Endodermal cell (in vitro differentiated cells): ENCODE results near the gene SYT8. TPM values are rescaled to one million over a fixed set of nuclear protein-coding genes. Genes with fewer than 3 reads are reported as not detected.

ENCODE experiments used
- DNase-seq: peaks from one replicate; pipeline ENCODE4 v3.0.0-alpha.2; 2017
- H3K27ac ChIP-seq: 2 replicates; pipeline ENCODE4 v1.5.1; 2013; ENCODE audit warnings: mild to moderate bottlenecking, low read depth, low read length, moderate library complexity
- H3K27me3 ChIP-seq: 2 replicates; pipeline ENCODE4 v1.6.1; 2013; ENCODE audit warnings: mild to moderate bottlenecking, low read length, moderate library complexity; ENCODE audit not compliant: insufficient read depth, control insufficient read depth, poor library complexity, severe bottlenecking
- H3K36me3 ChIP-seq: 2 replicates; pipeline ENCODE4 v1.7.0; 2013; ENCODE audit warnings: mild to moderate bottlenecking, low read length, moderate library complexity; ENCODE audit not compliant: control insufficient read depth, insufficient read depth
- H3K4me1 ChIP-seq: one replicate; pipeline ENCODE4 v1.7.0; 2013; ENCODE audit warnings: low read length; ENCODE audit not compliant: control insufficient read depth, insufficient read depth
- H3K4me3 ChIP-seq: 2 replicates; pipeline ENCODE4 v1.5.1; 2013; ENCODE audit warnings: mild to moderate bottlenecking, low read length, moderate library complexity
- H3K9ac ChIP-seq: 2 replicates; pipeline ENCODE4 v1.6.1; 2013; ENCODE audit warnings: mild to moderate bottlenecking, low read length, moderate library complexity; ENCODE audit not compliant: poor library complexity, severe bottlenecking; ENCODE audit errors: extremely low read depth
- H3K9me3 ChIP-seq: 2 replicates; pipeline ENCODE4 v1.6.1; 2013; ENCODE audit warnings: mild to moderate bottlenecking, low read length, moderate library complexity; ENCODE audit not compliant: control insufficient read depth
- H3K27ac Mint-ChIP-seq: 2 replicates; pipeline ENCODE4 v1.8.0; 2020; ENCODE audit warnings: mixed read lengths
- H3K27me3 Mint-ChIP-seq: 2 replicates; pipeline ENCODE4 v1.8.0; 2021; ENCODE audit warnings: mild to moderate bottlenecking, mixed read lengths; ENCODE audit not compliant: insufficient read depth
- H3K36me3 Mint-ChIP-seq: 2 replicates; pipeline ENCODE4 v1.8.0; 2020; ENCODE audit warnings: low read depth, mixed read lengths
- H3K4me1 Mint-ChIP-seq: 2 replicates; pipeline ENCODE4 v1.8.0; 2020; ENCODE audit warnings: mixed read lengths
- H3K4me3 Mint-ChIP-seq: 2 replicates; pipeline ENCODE4 v1.8.0; 2020; ENCODE audit warnings: mild to moderate bottlenecking, moderate library complexity, mixed read lengths
- H3K9me3 Mint-ChIP-seq: 2 replicates; pipeline ENCODE4 v1.8.0; 2020; ENCODE audit warnings: mild to moderate bottlenecking, mixed read lengths
- WGBS, 2 experiments: methylation state at CpG; one replicate each; pipeline versions ENCODE4 v1.1.5 to v1.1.7; 2013; ENCODE audit warnings: missing lambda C conversion rate in 2 of 2, mixed read lengths in 1 of 2; ENCODE audit not compliant: insufficient coverage in 1 of 2, insufficient read length in 1 of 2; 5-methylcytosine and 5-hydroxymethylcytosine counted together
- total RNA-seq, 2 donors: library from RNA; stranded (reverse); fragmentation: NEBNext Ultra II Directional in 1 of 2; extraction: Animal tissue kit (Norgen Biotek cat#: 25700) in 1 of 2; gene quantifications; 2 replicates in 1 of 2; 3 replicates in 1 of 2; pipeline ENCODE4 v1.2.1, GENCODE V29; 2021
- TF ChIP-seq, protein P1 (sequence below): fragments of 200-600 bp; sonication (generic); conservative IDR thresholded peaks from 2 replicates; pipeline ENCODE4 v1.5.0; 2021; ENCODE audit warnings: antibody characterized with exemption, mild to moderate bottlenecking

SYT8 gene
- total RNA-seq, 2 donors from 2014 or later = not detected

DNA sequence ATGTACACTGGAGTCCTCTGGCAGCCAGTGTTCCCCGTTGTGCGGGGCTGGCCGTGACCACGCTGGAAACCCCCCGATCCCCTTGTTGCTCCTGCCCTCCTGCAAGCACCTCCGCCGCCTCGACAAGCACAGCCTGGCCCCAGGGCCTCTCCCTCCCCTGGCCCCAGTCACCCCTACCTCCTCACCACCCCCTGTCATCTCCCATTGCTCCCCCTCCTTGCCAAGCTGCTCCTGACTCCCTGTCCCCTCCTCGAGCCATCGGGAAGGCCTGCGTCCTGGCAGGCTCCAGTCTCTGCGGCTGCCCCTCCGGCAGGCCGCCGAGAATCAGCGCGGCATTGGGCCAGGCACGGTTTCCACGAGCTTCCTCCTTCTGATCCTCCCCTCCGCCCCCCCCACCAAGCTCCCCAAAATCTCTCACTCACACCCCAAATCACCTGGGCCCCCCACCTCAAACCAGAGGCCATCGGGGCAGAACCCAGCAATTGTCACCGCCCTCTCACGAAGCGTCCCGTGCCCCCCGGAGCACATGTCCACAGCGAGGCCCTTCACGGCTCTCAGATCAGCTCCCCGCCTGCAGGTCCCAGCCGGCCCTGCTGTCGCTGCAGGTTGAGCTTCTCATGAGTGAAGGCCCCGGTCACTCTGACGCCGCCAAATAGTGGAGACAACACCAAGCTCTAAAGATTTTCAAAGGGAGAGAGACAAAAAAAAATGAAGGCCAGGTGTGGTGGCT, 12.4 kb downstream of the SYT8 start:
- 89 to 92% methylated on average over 27 to 34 of the region's 34 CpGs for WGBS, 2 experiments
- no peak overlapping the region for H3K4me3 Mint-ChIP-seq
- Histone ChIP-seq H3K9me3 (no peaks in the 10 kb centered on the region), H3K9ac (no peak overlapping the region), H3K36me3 (no peaks in the 10 kb centered on the region), H3K4me1 (no peaks in the 10 kb centered on the region), H3K27me3 (no peaks in the 10 kb centered on the region), H3K27ac (no peak overlapping the region), H3K4me3 (no peak overlapping the region)
- H3K36me3 Mint-ChIP-seq = no peaks in the 10 kb centered on the region
- no peak for DNase-seq
- H3K27me3 Mint-ChIP-seq = peaks cover 2% of the 10 kb centered on the region
- H3K27ac Mint-ChIP-seq = peak overlapping the region; percentile 68
- no peaks in the 10 kb centered on the region for H3K4me1 Mint-ChIP-seq
- no peaks in the 10 kb centered on the region for H3K9me3 Mint-ChIP-seq
- TF ChIP-seq, protein P1, sequence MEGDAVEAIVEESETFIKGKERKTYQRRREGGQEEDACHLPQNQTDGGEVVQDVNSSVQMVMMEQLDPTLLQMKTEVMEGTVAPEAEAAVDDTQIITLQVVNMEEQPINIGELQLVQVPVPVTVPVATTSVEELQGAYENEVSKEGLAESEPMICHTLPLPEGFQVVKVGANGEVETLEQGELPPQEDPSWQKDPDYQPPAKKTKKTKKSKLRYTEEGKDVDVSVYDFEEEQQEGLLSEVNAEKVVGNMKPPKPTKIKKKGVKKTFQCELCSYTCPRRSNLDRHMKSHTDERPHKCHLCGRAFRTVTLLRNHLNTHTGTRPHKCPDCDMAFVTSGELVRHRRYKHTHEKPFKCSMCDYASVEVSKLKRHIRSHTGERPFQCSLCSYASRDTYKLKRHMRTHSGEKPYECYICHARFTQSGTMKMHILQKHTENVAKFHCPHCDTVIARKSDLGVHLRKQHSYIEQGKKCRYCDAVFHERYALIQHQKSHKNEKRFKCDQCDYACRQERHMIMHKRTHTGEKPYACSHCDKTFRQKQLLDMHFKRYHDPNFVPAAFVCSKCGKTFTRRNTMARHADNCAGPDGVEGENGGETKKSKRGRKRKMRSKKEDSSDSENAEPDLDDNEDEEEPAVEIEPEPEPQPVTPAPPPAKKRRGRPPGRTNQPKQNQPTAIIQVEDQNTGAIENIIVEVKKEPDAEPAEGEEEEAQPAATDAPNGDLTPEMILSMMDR = no peak

DNA sequence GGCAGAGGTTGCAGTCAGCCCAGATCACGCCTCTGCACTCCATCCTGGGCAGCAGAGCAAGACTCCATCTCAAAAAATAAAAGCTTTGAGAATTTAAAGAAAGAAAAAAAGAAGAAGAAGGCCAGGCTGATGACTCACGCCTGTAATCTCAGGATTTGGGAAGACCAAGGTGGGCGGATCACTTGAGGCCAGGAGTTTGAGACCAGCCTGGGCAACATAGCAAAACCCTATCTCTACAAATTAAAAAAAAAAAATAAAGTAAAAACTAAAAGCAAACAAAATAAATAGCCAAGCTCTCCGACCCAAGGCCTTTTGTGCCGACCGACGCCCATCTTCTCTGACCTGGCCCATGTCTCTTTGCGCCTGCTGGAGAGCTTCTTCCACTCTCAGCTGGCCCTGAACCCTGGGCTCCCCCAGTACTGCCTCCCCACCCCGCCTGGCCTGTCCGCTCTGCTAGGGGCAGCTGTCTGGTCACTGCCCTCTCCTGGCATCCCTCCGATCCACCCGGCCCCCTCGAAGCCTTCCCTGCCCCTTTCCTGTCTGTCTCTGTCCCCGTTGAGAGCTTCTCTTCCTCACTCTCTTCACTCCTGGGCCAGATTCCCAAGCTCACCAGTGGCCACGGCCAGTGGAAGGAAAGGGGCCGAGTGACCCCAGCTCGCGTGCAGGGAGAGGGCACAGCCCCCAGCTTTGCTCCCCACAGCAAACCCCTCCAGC, 13.3 kb downstream of the SYT8 start:
- TF ChIP-seq, protein P1 = no peak
- Mint-ChIP-seq H3K4me3 (no peak overlapping the region), H3K27me3 (peaks cover 2% of the 10 kb centered on the region), H3K36me3 (no peaks in the 10 kb centered on the region), H3K4me1 (no peaks in the 10 kb centered on the region), H3K9me3 (no peaks in the 10 kb centered on the region), H3K27ac (no peak overlapping the region)
- Histone ChIP-seq H3K4me1 (no peaks in the 10 kb centered on the region), H3K27me3 (no peaks in the 10 kb centered on the region), H3K9me3 (no peaks in the 10 kb centered on the region), H3K9ac (no peak overlapping the region), H3K4me3 (no peak overlapping the region), H3K36me3 (no peaks in the 10 kb centered on the region), H3K27ac (no peak overlapping the region)
- WGBS, 2 experiments = 92% methylated on average over 17 of the region's 18 CpGs; no CpG with 5 or more reads in 1 of the 2 experiments
- no peak for DNase-seq

DNA sequence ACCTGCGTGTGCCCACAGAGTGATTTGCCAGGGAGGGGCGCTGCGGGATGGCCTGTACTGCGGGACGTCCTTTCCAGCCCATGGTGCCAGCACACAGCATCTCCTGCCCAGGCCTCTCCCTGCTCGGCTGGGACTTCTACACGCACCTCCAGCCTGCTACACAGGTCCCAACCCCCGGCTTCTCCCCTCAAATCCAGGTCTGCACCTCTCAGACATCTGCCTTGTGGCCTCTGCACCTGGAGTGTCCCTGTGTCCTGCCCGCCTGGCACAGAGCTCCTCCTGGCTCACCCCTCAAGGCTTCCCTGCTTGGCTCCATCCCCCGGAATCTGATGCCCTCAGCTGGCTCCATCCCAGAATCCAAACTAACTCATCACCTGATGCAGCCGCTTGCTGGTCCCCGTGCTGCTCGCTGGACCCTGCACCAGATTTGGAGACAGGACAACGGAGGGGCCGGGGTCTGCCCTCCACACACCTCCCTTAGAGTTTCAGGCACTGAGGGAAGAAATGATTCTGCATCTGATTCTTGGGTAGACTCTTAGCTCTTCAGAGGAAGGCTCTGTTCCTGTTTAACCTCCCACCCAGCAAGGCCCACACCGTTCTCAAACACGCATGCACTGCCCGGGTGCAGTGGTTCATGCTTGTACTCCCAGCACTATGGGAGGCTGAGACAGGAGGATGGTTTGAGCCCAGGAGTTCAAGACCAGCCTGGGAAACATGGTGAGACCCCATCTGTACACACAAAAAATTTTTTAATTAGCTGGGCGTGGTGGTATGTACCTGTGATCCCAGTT, 14.0 kb downstream of the SYT8 start:
- DNase-seq = no peak
- no peak overlapping the region for H3K27ac Mint-ChIP-seq
- H3K27me3 Mint-ChIP-seq = peaks cover 2% of the 10 kb centered on the region
- no peaks in the 10 kb centered on the region for H3K9me3 Mint-ChIP-seq
- H3K4me1 ChIP-seq = no peaks in the 10 kb centered on the region
- WGBS, 2 experiments = 89 to 92% methylated on average over 11 to 19 of the region's 19 CpGs
- H3K4me3 ChIP-seq = no peak overlapping the region
- no peaks in the 10 kb centered on the region for H3K36me3 ChIP-seq
- H3K36me3 Mint-ChIP-seq = no peaks in the 10 kb centered on the region
- TF ChIP-seq, protein P1 = no peak
- no peaks in the 10 kb centered on the region for H3K4me1 Mint-ChIP-seq
- no peaks in the 10 kb centered on the region for H3K9me3 ChIP-seq
- no peak overlapping the region for H3K27ac ChIP-seq
- H3K27me3 ChIP-seq = no peaks in the 10 kb centered on the region
- no peak overlapping the region for H3K9ac ChIP-seq
- H3K4me3 Mint-ChIP-seq = no peak overlapping the region
